Activated CD4-positive, alpha-beta T cell treated with anti-CD3 and anti-CD28 coated beads, Interleukin-2, amount 50 U/mL, for 48 hours (primary cell): ENCODE measurements around the gene LIPE.
A peak's percentile ranks its signal among the peaks of the same experiment; 100 is the strongest.

ENCODE experiments used
- DNase-seq, 2 experiments: peaks; one replicate each; pipeline ENCODE4 v3.0.0-alpha.2; 2020

Gene LIPE

DNA sequence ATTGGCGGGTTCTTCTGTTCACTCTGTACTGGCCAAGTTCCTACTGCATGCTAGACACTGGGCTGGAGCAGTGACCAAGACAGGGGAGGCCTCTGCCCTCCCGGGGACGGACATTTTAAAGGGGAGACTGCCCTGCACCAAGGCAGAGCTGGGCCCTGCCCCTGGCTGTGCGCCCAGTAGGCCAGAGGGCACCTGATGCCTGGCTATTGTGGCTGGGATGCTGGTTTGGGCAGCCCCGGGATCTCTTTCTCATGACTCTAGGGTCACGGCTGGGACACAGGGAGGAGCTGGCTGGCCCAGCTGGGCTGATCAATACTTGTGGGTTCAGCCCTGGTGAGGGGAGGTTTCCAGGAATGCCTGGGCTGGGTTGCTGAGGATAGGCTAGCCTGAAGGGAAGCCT lies 17.7 kb downstream of the LIPE start:
- DNase-seq = no peak

DNA sequence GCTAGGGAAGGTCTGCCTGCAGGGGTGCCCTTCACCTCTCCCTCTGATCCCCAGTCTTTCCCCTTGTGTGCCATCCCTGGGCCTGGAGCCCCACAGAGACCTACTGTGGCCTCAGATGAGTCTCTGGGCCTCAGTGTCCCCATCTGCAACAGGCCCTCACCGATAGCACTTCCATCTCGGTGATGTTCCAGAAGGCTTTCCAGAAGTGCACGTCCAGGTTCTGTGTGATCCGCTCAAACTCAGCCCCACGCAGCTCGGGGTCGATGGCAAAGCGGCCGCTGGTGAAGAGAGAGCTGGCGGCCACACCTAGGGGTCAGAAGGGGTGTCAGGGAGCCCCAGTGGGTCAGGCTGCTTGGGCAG lies 19.4 kb downstream of the LIPE start:
- no peak for DNase-seq

DNA sequence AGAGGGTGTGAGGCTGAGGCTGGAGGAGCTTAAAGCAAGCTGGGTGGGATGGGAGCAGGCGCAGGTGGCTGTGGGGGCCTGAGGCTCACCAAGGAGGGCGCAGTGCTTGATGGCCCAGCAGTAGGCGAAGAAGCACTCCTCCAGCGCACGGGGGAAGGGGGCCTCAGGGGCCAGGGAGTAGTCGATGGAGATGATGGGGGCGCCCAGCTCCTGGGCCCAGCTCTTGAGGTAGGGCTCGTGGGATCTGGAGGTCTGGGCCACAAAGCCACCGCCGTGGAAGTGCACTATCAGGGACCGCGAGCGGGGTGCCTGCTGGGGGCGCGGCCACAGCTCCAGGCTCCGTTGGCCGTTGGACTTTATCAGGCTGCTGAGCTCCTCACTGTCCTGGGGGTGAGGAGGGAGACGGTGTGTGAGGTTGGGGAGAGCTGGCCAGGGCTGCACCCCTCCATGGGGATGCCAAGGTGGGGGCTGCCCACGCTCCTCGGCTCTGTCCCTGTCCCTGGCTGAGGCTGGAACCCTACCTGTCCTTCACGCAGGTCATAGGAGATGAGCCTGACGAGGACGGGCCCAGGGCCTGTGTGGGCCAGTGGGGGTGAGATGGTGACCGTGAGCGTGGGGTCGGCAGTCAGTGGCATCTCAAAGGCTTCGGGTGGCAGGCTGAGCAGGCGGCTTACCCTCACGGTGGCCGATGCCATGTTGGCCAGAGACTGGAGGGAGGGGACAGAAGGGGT lies 19.9 kb downstream of the LIPE start:
- DNase-seq = no peak

DNA sequence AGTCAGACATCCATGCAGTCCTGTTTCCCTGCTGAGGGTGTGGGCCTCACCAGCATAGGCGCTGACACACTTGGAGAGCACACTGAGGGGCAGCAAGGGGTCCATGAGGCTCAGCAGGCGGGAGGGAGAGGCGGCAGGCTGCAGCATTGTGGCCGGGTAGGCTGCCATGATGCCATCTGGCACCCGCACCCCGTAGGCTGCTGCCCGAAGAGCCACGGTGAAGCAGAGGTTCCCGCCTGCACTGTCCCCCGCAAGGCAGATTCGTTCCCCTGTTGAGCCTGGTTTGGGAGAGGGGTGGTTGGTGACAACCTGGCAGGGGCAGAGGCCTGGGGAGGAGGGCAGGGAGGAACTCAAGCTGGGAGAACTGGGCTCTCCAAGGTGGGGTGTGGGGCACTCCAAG lies 21.1 kb downstream of the LIPE start:
- DNase-seq = no peak

DNA sequence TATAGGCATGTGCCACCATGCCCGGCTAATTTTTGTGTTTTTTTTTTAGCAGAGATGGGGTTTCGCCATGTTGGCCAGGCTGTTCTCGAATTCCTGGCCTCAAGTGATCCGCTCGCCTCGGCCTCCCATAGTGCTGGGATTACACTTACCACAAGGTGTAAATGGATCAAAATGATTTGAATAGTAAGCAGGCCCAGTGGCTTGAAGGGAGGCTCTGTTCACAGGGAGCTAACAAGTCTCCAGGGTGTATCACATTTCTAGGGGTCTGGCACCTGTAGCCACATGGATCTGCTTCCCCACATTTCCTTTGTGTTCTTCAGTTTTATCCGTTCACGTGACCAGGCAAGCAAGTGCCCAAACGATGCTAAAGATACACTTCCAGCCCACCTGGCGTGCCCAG lies 23.6 kb downstream of the LIPE start:
- no peak for DNase-seq

DNA sequence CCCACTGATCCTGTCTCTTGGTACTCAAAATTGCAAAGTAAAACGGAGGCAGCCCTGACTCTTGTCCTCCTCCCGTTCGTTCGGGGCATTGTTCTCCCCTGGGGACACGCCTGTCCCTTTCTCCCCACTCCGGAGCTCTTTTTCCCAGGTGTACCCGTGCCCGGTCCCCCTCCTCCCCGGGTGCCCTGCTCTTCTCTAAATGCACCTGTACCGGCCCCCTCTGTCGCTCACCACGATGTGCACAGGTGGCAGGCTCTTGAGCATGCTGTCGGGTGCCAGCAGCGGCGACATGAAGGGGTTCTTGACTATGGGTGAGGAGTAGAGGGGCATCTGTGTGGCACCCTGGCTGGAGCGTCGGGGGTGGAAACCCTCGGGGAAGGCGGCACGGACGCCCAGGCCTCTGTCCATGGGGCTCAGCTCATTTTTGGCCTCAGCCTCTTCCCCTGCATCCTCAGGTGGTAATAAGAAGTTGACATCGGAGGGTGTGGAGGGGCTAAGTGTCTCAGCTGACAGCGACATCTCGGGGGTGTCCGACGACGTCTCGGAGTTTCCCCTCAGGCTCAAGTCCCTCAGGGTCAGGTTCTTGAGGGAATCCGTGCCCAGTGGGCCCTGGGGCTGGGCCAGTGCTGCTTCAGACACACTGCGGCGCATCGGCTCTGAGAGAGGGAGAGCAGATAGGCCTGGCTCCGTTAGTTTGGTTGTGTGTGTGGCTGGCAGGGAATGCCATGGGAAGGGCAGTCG lies 24.6 kb downstream of the LIPE start:
- DNase-seq = no peak

DNA sequence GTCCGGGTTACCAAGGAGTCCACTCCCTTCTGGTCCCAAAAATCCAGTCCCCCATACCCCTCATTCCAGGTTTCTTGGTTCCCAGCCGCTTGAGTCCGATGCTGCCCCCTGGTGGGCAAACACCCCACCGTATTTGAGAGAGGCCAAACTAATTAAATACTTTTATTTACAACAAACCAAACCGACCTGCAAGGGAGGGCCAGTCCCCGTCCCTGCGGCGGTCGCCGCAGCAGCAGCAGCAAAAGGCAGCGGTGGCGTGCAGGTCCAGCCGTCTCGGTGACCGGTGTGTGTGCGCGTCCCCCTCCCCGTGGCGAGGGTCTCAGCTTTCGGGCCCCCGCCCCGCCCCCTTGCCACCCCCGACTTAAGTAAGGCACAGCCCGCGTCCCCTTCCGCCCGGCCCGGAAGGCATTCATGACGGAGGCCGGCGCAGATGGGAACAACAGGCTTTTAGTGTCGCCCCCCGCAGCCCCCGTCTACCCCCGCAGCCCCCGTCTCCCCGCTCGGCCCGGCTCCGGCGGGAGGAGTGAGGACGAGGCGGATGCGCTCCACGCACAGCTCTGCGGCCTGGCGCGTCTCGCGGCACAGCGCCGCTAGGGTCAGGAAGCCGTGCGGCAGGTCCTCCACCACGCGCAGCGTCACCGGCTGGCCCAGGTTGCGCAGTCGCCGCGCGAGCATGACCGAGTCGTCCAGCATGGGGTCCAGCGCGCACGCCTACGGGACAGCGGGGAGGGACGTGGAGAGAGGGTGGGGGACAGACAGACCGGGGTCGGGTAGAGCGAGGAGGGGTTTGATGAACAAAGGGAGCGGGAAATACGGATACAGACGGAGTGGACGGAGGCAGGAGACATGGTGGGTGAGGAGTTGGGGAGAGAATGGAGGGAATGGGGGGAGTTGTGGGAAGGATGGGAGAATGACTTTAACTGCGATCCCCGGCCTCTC lies 25.6 kb downstream of the LIPE start:
- peak; percentile 79 to 85 for DNase-seq

DNA sequence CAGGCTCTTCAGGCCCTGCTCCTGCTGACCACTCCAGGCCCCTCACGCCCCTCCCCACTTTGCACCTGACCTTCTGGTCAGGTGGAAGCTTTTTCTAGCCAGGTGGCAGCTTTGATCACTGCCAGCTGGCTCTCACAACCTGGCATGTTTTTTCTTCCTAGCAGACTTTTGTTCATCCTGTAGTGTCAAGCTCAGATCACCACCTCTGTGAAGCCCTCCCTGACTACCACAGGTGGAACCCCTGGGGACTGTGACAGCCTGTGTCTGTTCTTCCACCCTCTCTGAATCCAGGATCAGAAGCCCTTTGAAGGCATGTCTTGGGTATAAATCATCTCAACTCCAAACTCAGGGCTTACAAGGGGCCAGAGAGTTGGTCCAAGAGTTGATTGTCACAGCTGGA lies 26.8 kb downstream of the LIPE start:
- no peak for DNase-seq

DNA sequence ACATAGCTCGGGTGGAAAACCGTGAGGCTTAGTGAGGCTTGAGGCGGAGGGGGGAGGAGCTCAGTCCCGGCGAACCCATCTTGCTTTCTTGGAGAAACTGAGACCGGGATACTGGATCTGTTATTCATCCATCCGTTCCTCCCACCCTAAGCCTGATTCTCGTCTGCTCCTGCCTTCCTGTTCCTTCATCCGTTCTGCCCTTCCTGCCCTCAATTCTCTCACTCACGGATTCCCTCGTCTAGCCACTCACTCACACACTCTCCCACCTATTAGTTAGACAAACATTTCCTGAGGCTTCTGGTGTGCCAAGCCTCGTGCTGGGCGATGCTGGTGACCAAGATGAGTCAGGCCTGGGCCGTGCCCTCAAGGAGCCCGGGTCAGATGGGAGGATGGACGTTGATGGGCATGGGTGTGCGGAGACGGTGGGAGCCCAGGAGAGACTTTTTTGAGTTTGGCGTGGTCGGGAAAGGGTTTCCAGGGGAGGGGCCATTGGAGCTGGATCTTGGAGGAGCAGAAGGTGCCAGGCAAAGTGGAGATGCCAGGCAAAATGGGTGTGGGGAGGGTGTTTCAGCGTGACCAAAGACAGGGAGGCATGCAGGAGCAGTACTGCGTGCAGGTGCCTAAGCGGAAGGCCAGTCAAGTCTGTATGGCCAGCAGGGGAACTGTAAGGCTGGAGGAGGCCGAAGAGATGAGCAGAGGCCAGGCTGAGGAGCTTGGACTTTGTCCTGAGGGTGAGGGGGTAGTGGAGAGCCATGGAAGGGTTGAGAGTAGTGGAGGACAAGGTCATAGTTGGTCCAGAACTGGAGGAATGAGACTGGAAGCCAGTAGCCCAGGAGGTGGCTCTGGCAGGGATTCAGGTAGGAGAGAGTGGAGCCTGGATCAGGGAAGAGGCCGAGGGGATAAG lies 29.7 kb downstream of the LIPE start:
- no peak for DNase-seq

DNA sequence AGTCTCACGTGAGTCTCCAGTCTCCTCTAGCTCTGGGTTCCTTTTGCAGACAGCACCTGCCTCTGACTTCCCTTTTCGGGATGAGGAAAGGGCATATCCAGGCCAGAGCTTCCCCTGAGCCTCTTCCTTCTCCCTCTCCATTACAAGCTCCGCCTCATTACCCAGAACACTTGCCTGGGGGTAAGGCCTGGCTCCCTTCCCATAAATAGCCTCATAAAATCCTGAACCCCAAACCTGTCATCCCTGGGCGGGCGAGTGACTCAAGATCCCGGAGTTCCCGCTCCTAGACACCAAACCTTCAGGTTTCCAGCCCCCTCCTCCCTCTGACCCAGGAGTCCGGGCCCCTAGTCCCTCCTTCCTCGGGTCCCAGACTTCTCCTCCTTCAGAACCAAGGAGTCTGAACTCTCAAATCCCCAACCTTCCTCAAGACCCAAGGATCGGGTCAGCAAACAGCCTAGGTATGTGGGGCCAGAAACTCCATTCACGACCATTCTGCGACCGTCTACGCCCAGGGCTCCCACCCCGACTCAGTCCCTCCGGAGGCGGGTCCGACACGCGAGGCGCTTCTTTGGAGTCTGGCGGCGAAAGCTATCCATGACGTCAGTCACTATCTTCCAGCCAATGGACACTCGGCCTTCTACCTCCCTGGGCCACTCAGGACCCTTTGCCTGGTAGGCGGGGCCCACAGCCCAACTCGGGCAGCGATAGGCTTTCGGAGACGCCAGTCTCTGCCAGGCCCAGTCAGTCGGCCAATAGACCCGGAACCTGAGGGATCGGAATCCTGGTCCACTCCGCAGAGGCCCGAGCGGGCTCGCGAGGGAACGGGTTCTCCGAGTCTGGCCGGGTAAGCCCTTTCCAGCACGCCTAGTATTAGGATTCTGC lies 30.6 kb downstream of the LIPE start:
- peak; percentile 98 to 99 for DNase-seq

DNA sequence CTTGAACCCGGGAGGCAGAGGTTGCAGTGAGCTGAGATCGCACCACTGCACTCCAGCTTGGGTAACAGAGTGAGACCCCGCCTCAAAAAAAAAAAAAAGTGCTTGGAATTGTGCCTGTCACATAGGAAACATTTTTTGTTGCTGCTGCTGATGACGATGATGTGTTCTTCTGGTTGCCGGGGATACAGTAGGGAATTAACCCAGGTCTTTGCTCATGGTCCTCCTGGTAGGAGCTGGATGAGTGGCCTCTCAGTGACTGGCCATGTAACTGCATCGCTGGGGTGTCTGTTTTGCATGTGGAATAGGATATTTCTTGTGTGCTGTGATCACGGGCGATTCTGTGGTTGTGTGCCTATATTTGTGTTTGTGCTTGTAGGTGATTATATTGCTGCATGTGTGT lies 32.4 kb downstream of the LIPE start:
- DNase-seq = no peak

DNA sequence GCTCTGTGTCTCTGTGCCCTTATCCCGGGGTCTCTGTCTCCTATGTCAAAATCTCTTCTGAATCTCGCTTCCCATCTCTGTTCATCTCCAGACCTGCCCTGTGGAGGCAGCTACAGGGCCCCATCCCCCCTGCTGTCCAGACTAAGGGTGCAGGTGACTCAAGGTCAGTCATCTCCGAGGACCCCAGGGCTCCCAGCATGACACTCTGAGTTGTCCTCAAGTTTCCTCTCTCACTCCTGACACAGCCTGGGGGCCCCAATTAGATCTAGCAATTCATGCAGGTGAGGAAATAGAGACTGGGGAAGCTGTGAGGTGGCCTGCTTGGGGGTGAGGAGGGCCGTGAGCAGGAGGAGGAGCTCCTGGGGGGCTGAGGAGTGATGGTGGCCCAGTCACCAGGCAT lies 35.0 kb downstream of the LIPE start:
- no peak for DNase-seq

DNA sequence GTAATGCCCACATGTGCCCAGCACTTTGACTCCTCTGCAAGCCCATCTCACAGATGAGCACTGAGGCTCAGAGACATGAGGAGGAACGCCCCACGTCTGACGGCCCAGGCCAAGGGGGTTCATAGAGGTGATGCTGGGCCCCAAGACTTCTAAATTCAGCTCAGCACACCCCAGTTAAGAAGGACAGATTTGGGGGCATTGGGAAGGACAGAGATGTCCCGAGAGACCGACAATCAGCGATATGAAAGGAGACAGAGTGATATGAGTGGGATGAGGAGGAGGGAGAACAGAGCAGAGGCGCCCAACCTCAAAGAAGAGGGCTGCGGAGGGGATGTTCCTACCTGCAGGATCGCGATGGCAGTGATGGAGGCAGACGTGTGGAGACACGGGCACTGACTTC lies 37.3 kb downstream of the LIPE start, which contains the start of gene CNFN:
CNFN (minus strand) TSS at position 399 of the 400 bp plus-strand sequence. CDS start 1,260 bp downstream, outside the sequence.
- no peak for DNase-seq

DNA sequence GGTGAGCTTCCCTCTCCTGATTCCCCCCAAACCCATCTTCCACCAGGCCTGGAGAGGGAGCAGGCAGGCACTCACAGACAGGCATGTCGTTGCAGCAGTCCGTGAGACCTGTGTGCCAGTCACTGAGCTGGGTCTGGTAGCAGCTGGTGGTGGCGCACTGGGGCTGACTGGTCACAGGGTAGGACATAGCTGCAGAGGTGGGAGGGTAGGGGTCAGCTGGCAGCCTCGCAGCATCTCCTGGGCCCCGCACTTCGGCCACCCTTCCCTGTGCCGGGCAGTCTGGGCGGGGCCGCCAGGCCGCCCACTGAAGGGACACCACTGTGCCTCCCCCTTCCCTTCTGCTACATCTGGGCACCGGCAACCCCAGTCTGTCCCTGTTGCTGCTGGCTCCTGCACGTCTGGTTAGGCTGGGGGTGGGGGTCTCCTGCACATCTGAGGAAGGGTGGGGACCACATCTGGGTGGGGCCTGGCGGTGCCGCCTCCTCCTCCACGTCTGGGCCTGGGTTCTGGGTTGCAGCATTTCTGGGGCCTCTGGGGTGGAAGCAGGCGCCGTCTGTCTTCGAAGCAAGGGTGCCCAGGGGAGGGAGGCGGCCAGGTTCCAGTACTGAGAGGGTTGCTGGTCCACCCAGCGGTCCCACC lies 38.2 kb downstream of the LIPE start:
- DNase-seq = no peak

DNA sequence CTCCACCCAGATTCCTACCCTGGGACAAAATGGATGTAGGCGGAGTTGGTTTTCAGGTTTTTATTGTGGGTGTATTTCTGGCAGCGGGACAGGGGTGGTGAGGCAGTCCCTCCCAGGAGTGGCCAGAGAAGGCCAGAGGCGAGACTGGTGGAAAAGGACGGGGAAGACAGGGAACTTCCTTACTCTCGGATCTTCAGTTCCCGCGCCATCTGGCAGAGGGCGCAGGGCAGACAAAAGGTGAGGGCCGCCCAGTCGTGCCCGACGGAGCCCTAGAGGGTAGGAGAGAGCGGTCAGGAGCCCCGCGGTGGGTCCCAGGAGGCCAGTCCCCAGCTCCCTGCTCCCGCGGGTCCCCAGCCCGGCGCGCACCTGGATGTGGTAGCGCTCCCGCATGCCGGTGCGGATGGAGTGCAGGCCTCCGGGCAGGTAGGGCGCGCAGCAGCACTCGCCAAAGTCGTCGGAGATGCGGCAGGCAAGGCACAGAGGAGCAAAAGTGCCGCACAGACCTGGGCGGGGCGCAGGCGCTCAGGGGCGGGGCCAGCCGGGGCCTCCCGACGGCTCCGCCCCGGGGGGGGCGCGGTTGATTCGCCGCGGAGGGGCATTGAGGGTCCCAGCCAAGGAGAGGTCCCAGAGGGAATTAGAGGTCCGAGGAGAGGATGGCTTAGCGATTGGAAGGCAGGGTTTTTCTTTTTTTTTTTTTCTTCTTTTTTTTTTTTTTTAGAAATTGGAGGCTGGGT lies 40.0 kb downstream of the LIPE start:
- DNase-seq = peak; percentile 73 to 77

DNA sequence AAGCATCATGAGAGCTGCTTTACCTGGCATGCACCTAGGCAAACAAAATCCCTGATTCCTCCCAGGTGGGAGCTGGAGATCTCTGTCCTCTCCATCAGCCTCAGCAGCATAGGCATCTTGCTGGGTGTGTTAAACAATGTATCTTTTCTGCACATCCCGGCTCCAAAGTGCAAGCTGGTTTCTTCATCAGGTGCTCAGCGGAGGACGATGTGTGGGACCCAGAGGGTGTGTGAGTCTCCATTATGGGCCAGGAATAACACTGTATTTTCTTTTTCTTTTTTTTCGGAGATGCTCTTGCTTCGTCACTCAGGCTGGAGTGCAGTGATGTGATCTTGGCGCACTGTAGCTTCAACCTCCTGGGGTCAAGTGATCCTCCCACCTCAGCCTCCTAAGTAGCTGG lies 47.0 kb downstream of the LIPE start:
- DNase-seq = no peak

DNA sequence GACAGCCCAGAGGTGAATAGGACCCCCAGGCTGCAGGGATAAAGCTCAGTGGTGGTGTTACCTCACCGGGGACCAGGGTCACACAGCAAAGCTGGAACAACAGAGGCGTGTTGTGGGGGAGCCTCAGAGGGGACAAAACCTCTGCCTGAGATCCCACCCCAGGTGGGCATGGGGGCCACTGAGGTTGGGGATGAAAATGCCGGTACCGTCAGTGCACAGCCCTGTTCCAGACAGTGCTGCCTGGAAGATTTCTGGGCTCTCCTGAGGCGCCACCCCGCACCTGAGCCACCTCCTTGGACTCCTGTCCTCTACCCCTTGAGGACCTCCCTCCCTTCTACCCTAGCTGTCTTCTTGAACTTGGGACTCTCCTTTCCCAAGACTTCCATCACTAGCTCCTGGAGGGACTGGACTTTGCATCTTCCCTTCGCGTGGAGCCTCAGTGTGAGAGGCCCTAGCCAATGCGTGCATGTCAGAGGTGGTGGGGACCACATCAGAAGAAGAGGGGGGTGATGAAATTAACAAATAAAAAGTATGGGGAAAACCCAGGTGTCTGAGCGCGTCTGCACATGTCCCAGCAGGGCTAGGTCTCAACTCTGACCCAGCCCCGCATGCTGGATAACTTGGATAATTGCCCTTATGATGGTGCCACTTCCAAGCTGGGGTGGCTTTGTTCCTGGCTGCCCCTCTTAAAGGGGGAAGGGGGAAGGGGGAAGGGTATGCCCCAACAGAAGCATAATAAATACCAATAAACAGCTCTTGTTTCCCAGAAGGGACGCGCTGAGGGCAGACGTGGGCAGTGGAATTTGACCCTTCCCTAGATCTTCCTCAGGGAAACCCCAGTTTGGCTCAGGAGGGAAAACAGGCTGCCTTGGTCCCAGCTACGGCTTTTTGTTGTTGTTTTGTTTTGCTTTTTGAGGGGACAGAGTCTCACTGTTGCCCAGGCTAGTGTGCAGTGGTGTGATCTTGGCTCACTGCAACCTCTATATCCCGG lies 48.7 kb downstream of the LIPE start:
- no peak for DNase-seq

DNA sequence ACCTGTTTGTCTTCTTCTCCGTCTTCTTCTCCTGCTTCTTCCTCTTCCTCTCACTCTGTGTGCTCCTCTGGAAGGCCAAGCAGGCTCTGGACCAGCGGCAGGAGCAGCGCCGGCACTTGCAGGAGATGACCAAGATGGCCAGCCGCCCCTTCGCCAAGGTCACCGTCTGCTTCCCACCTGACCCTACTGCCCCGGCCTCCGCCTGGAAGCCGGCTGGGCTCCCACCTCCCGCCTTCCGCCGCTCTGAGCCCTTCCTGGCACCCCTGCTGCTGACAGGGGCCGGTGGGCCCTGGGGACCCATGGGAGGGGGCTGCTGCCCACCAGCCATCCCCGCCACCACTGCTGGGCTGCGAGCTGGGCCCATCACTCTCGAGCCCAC lies 51.0 kb downstream of the LIPE start:
- DNase-seq = no peak
